Adrenal gland (tissue), 12 donors: Measurements from ENCODE around the gene PYCR2. TPM values are rescaled to one million over a fixed set of nuclear protein-coding genes. Genes with fewer than 3 reads are reported as not detected.

Experiments used
- DNase-seq, 7 donors: peaks; one replicate each; pipeline ENCODE4 v3.0.0-alpha.2; 2019 to 2020
- H3K27ac ChIP-seq, 5 donors: fragments of 200-600 bp; sonication (generic) in 4 of 5; 1 replicate in 3 of 5; 2 replicates in 2 of 5; pipeline versions ENCODE4 v1.5.1 to v1.8.0; 2016 to 2020; ENCODE audit warnings: mild to moderate bottlenecking in 1 of 5
- H3K27me3 ChIP-seq: fragments of 200-600 bp; 2 replicates; pipeline ENCODE4 v1.8.0; 2021
- H3K36me3 ChIP-seq, 2 donors: fragments of 200-600 bp; replicated peaks in 1 of 2; 1 replicate in 1 of 2; 2 replicates in 1 of 2; pipeline versions ENCODE4 v1.5.1 to v1.8.0; 2018 to 2022
- H3K4me1 ChIP-seq, 2 donors: fragments of 200-600 bp; replicated peaks in 1 of 2; 1 replicate in 1 of 2; 2 replicates in 1 of 2; pipeline versions ENCODE4 v1.5.1 to v1.8.0; 2018 to 2021
- H3K4me3 ChIP-seq, 4 donors: fragments of 200-600 bp; sonication (generic) in 3 of 4; one replicate each; pipeline ENCODE4 v1.5.1; 2016 to 2018
- H3K9me3 ChIP-seq, 3 donors: fragments of 200-600 bp; sonication (generic) in 1 of 3; replicated peaks in 1 of 3; 1 replicate in 2 of 3; 2 replicates in 1 of 3; pipeline versions ENCODE4 v1.5.1 to v1.8.0; 2016 to 2021
- CTCF ChIP-seq, 6 experiments: fragments of 450-650 bp in 4 of 6; fragments of 200-600 bp in 2 of 6; sonication (generic) in 1 of 6; IDR thresholded peaks; 1 replicate in 5 of 6; 2 replicates in 1 of 6; pipeline versions ENCODE4 v1.5.1 to v1.8.0; 2016 to 2021; ENCODE audit warnings: antibody characterized with exemption in 6 of 6, mild to moderate bottlenecking in 2 of 6, moderate library complexity in 1 of 6
- POLR2A ChIP-seq, 2 donors: fragments of 450-650 bp; IDR thresholded peaks; one replicate each; pipeline ENCODE4 v1.6.1; 2017; ENCODE audit warnings: antibody characterized with exemption in 2 of 2, mild to moderate bottlenecking in 2 of 2, moderate library complexity in 1 of 2
- WGBS, 4 donors: extraction: QIAGEN DNeasy Blood & Tissue Kit in 2 of 4; methylation state at CpG; one replicate each; pipeline versions ENCODE4 v1.1.5 to v1.1.7; 2013 to 2017; 5-methylcytosine and 5-hydroxymethylcytosine counted together
- intact Hi-C, 2 donors: fragments of 100-400 bp; cut with DNase I; formaldehyde crosslinking; loops; one replicate each; pipeline versions ENCODE4 v1.14.1 to v1.15.0; 2022 to 2023
- polyA plus RNA-seq, 3 donors: library from polyadenylated mRNA; stranded (reverse); fragments of 200-250 nt in 2 of 3; fragments of 350-450 nt in 1 of 3; fragmentation: Illumina TruSeq in 1 of 3; extraction: RNeasy Lipid Tissue Mini Kit (QIAGEN cat#74804) in 1 of 3; gene quantifications; one replicate each; pipeline ENCODE4 v1.2.3, GENCODE V29; 2013 to 2014
- total RNA-seq, 9 donors: library from RNA; depleted of rRNA in 4 of 9; stranded (reverse); fragments of >200 nt in 4 of 9; fragments of 120-200 nt in 1 of 9; fragmentation: NEBNext Ultra II Directional in 1 of 9; extraction: Animal tissue kit (Norgen Biotek cat#: 25700) in 1 of 9; gene quantifications; one replicate each; pipeline versions ENCODE4 v1.1.0 to v1.2.4, GENCODE V29; 2013 to 2023
- donor health status: healthy with polysubstance abuse.
- donor health status: Bipolar disorder and iron deficiency.
- donor health status: DM: yes; HTN: yes; CAD: no.
- donor health status: DM: no; HTN: no; CAD: no.
- donor health status: DM: no; HTN: no; CAD: no.
- donor health status: DM: yes; HTN: yes; CAD: no.

Gene PYCR2
- total and polyA plus RNA-seq, 12 donors: 76.0 to 135 (median 84.2) TPM

- no peak overlapping the region for H3K27ac ChIP-seq
- intact Hi-C loops: no loop called here
- TF ChIP-seq POLR2A (IDR thresholded peaks at IDR 0.05) (no peak), CTCF (IDR thresholded peaks at IDR 0.05) (no peak)
- H3K36me3 ChIP-seq: no peaks in the 10 kb centered on the region
- DNase-seq: no peak
- peaks cover 0 to 9% of the 10 kb centered on the region in 2 donors for H3K4me1 ChIP-seq
- H3K4me3 ChIP-seq: no peak overlapping the region
- 64 to 87% (median 74%) methylated on average over 7 of the region's 7 CpGs for WGBS, 4 donors
- H3K9me3 ChIP-seq: no peaks in the 10 kb centered on the region
- no peaks in the 10 kb centered on the region for H3K27me3 ChIP-seq
These were observed 20.9 kb upstream of the PYCR2 start for GRCh38 chr1:225944951-225945350.

GRCh38 chr1:225944387-225944786 lies 20.3 kb upstream of the PYCR2 start:
- intact Hi-C loops: no loop called here
- H3K36me3 ChIP-seq: no peaks in the 10 kb centered on the region
- no peaks in the 10 kb centered on the region for H3K9me3 ChIP-seq
- no peak overlapping the region for H3K4me3 ChIP-seq
- no peaks in the 10 kb centered on the region for H3K27me3 ChIP-seq
- 91 to 100% (median 95%) methylated on average over 2 of the region's 2 CpGs for WGBS, 4 donors
- no peak for TF ChIP-seq CTCF (IDR thresholded peaks at IDR 0.05)
- TF ChIP-seq POLR2A (IDR thresholded peaks at IDR 0.05): no peak
- no peak overlapping the region for H3K27ac ChIP-seq
- H3K4me1 ChIP-seq: peaks cover 0 to 9% of the 10 kb centered on the region in 2 donors
- no peak for DNase-seq

GRCh38 chr1:225943582-225943981 lies 19.5 kb upstream of the PYCR2 start:
- Histone ChIP-seq H3K27me3 (no peaks in the 10 kb centered on the region), H3K9me3 (no peaks in the 10 kb centered on the region), H3K36me3 (no peaks in the 10 kb centered on the region), H3K27ac (no peak overlapping the region), H3K4me3 (no peak overlapping the region), H3K4me1 (peaks cover 0 to 9% of the 10 kb centered on the region in 2 donors)
- intact Hi-C loops: no loop called here
- 62 to 70% (median 69%) methylated on average over 4 of the region's 4 CpGs for WGBS, 4 donors
- TF ChIP-seq CTCF (IDR thresholded peaks at IDR 0.05) (no peak), POLR2A (IDR thresholded peaks at IDR 0.05) (no peak)
- DNase-seq: no peak

GRCh38 chr1:225942574-225942973 lies 18.5 kb upstream of the PYCR2 start:
- TF ChIP-seq POLR2A (IDR thresholded peaks at IDR 0.05): no peak
- TF ChIP-seq CTCF (IDR thresholded peaks at IDR 0.05): no peak
- intact Hi-C loops: no loop called here

More at GRCh38 chr1:225942574-225942973, 18.5 kb upstream of the PYCR2 start:
- no peaks in the 10 kb centered on the region for H3K27me3 ChIP-seq
- no peaks in the 10 kb centered on the region for H3K9me3 ChIP-seq
- H3K36me3 ChIP-seq: no peaks in the 10 kb centered on the region
- no peak overlapping the region for H3K27ac ChIP-seq
- DNase-seq: no peak
- no peak overlapping the region for H3K4me3 ChIP-seq
- 71 to 75% (median 74%) methylated on average over 6 to 7 of the region's 7 CpGs for WGBS, 4 donors
- peaks cover 0 to 9% of the 10 kb centered on the region in 2 donors for H3K4me1 ChIP-seq
